ENCODE measurements around the gene CFAP43. TPM values are rescaled to one million over a fixed set of nuclear protein-coding genes. Genes with fewer than 3 reads are reported as not detected.

The CFAP43 gene
- total RNA-seq, 1 donor from 2014 or later: not detected

DNA sequence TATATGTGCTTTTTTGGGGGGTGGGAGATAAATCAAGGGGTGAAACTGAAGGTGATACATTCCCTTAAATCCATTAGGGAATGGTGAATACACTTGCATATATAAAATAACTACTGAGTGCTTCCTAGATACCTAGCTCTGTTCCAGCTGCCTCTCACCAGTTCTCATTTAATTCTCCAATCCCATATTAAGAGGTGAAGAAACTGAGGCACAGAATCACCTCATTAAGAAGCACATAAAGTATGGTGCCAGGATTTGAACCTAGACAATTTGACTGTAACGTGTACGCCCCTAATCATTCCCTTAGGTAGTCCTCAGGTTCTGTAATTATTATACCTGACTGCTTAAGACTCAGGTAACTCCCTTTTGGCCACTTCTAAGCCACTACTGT is 111.7 kb downstream of the CFAP43 start:
- Mint-ChIP-seq H3K4me1 (peaks cover 25% of the 10 kb centered on the region), H3K4me3 (peak overlapping the region; percentile 92), H3K27ac (peak overlapping the region; percentile 99), H3K9me3 (no peaks in the 10 kb centered on the region), H3K36me3 (ENCODE audit: low read depth) (peaks cover 15% of the 10 kb centered on the region), H3K27me3 (no peaks in the 10 kb centered on the region)
- no peak for ATAC-seq (ENCODE audit: low read depth)
- intact Hi-C loops (cut with micrococcal nuclease): loop anchor here (2.0 to 5.0 kb wide), 3 partner anchors 93 to 928 kb away; partner anchors contain the start of gene NT5C2
- POLR2A ChIA-PET: interaction anchor here (0.6 to 3.3 kb wide), 21 partner anchors 8 to 536 kb away, joined by 3 to 28 read pairs (median 9); partner anchors contain the start of genes GSTO1, GSTO2, ITPRIP and SLK
- CTCF ChIA-PET: interaction anchor here (1.1 to 2.4 kb wide), 5 partner anchors 39 to 232 kb away, joined by 3 to 11 read pairs (median 3); no protein-coding TSS in a partner anchor
- TF ChIP-seq, protein P1, sequence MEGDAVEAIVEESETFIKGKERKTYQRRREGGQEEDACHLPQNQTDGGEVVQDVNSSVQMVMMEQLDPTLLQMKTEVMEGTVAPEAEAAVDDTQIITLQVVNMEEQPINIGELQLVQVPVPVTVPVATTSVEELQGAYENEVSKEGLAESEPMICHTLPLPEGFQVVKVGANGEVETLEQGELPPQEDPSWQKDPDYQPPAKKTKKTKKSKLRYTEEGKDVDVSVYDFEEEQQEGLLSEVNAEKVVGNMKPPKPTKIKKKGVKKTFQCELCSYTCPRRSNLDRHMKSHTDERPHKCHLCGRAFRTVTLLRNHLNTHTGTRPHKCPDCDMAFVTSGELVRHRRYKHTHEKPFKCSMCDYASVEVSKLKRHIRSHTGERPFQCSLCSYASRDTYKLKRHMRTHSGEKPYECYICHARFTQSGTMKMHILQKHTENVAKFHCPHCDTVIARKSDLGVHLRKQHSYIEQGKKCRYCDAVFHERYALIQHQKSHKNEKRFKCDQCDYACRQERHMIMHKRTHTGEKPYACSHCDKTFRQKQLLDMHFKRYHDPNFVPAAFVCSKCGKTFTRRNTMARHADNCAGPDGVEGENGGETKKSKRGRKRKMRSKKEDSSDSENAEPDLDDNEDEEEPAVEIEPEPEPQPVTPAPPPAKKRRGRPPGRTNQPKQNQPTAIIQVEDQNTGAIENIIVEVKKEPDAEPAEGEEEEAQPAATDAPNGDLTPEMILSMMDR (IDR thresholded peaks at IDR 0.05): no peak
- DNase-seq: no peak

DNA sequence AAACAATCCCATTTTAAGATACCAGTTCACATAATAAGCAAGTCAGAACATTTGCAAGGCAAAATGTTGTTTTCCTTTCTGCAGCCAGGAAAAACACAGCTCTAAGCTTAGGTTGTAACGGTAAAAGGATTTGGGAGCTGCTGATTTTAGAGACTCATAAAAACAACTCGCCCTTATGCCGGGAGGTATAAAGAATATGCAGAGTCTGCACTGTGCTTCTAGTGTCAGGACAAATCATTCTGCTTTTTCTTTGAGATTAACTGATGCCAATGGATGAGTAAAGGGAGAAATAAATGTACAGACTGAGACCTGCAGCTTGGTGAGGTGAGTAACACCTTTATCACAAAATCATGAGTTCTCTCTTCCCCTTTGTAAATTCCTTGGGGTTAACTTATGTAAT is 112.2 kb downstream of the CFAP43 start:
- intact Hi-C loops (cut with micrococcal nuclease): loop anchor here (2.0 to 5.0 kb wide), 3 partner anchors 93 to 928 kb away; partner anchors contain the start of gene NT5C2
- ChIA-PET CTCF (no interaction called here), POLR2A (interaction anchor here (1.0 to 3.3 kb wide), 7 partner anchors 11 to 535 kb away, joined by 3 to 28 read pairs (median 5); partner anchors contain the start of genes GSTO2, ITPRIP and SLK)
- peak overlapping the region; percentile 99 for H3K27ac Mint-ChIP-seq
- H3K9me3 Mint-ChIP-seq: no peaks in the 10 kb centered on the region
- H3K27me3 Mint-ChIP-seq: no peaks in the 10 kb centered on the region
- H3K4me1 Mint-ChIP-seq: peaks cover 25% of the 10 kb centered on the region
- ATAC-seq (ENCODE audit: low read depth): no peak
- DNase-seq: no peak
- H3K36me3 Mint-ChIP-seq (ENCODE audit: low read depth): peaks cover 10% of the 10 kb centered on the region
- TF ChIP-seq, protein P1 (IDR thresholded peaks at IDR 0.05): no peak
- no peak overlapping the region for H3K4me3 Mint-ChIP-seq

DNA sequence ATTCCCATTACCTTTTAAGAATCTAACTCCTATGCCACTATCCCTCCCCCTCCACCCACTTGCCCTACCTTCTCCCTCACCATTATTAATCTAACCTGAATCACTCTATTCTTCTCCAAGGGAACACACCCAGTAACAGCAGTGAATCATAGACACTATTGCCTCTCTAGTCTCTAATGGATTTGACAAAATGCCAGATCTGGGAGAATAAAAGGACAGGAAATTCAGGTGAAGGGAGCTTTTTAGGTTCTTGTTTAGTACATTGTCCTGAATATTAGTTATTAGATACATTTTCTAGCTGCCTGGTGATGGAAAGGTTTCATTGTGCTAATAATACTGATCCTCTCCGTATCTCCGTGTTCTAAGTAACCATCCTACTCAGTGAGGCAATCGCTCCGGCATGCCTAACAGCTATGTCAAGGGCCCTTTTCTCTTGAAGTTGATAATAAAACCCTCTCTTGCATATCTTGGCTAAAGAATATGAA is 114.3 kb downstream of the CFAP43 start:
- ChIA-PET CTCF (no interaction called here), POLR2A (no interaction called here)
- DNase-seq (no peak), ATAC-seq (ENCODE audit: low read depth) (no peak)
- Mint-ChIP-seq H3K36me3 (ENCODE audit: low read depth) (peaks cover 7% of the 10 kb centered on the region), H3K9me3 (no peaks in the 10 kb centered on the region), H3K4me3 (no peak overlapping the region), H3K27me3 (no peaks in the 10 kb centered on the region), H3K4me1 (peaks cover 24% of the 10 kb centered on the region), H3K27ac (no peak overlapping the region)
- intact Hi-C loops (cut with micrococcal nuclease): no loop called here
- TF ChIP-seq, protein P1 (IDR thresholded peaks at IDR 0.05): no peak

DNA sequence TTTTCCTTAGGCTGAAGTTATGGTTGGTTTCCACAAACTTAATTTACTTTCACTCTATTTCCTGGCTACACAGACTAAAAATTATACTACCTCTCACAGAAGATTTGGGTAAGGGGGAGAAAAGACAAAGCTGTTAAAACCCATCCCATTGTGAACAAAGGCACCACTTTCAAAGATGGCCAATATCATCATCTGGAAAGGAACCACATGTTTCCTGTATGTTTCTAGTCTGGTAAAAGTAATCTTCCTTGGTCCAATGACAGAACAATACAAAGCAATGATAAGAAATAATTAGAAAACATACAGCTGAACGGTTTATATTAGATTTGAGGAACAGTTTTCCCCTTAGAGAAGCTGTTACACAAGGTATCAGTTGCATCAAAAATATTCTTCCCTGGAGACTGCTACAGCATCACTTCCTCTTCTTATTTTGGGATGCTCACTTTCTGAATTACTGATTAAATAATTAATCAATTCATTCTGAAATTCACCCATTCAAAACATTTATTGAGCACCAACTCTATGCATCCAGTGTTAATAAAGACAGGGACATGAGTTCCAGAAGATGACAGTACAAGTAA is 118.7 kb downstream of the CFAP43 start:
- no peak for DNase-seq
- ATAC-seq (ENCODE audit: low read depth): no peak
- CTCF ChIA-PET: no interaction called here
- Mint-ChIP-seq H3K4me3 (no peak overlapping the region), H3K4me1 (peaks cover 12% of the 10 kb centered on the region), H3K27ac (no peak overlapping the region), H3K9me3 (no peaks in the 10 kb centered on the region), H3K27me3 (peaks cover 7% of the 10 kb centered on the region), H3K36me3 (ENCODE audit: low read depth) (no peaks in the 10 kb centered on the region)
- intact Hi-C loops (cut with micrococcal nuclease): no loop called here
- TF ChIP-seq, protein P1 (IDR thresholded peaks at IDR 0.05): no peak
- POLR2A ChIA-PET: interaction anchor here (1.9 kb wide), 1 partner anchor 8 kb away, joined by 15 read pairs; the partner anchor contains the start of gene SFR1

DNA sequence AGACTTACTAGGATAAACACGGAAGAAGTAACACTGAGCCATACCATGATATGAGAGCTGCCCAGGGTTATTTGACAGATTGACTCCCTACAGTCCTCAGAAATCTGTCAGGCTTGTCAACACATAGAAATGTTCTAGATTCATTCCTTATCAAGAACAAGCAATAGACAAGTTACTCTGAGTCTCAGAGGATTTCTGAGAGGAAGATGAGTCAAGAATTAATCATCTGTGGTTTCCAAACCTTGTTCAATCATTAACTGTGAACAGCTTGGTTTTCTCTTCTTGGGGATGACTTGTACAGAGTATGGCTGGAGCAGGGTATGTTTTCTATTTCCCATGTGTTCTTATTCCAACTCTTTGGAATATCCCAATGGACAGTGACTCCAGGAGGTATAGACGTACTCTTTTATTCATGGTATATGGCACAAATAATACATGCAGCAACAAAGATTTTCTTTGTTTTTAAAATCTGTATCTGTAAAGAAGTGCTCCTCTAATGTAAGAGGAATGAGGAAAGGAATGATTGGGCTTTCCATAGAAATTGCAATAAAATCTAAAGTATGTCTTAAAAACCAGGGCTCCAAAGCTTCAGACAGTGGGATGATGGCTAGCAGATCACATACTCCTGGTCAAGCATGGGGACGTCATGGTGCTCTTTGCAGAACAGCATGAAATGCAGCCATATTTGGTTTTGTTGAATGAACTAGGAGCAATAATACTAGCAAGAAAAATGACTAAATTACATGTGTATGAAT is 122.1 kb downstream of the CFAP43 start:
- intact Hi-C loops (cut with micrococcal nuclease): no loop called here
- ChIA-PET CTCF (no interaction called here), POLR2A (interaction anchor here (1.1 to 2.0 kb wide), 2 partner anchors 9 to 11 kb away, joined by 3 to 13 read pairs; partner anchors contain the start of gene SFR1)
- DNase-seq (no peak), ATAC-seq (ENCODE audit: low read depth) (peak; percentile 62)
- Mint-ChIP-seq H3K36me3 (ENCODE audit: low read depth) (no peaks in the 10 kb centered on the region), H3K4me1 (peaks cover 12% of the 10 kb centered on the region), H3K27me3 (peaks cover 7% of the 10 kb centered on the region), H3K4me3 (no peak overlapping the region), H3K9me3 (no peaks in the 10 kb centered on the region), H3K27ac (no peak overlapping the region)
- TF ChIP-seq, protein P1 (IDR thresholded peaks at IDR 0.05): no peak
